Astrocyte (in vitro differentiated cells and primary cell): ENCODE measurements around the gene NAV2. TPM values are rescaled to one million over a fixed set of nuclear protein-coding genes. Genes with fewer than 3 reads are reported as not detected.

Experiments used
- DNase-seq: peaks from one replicate; pipeline ENCODE4 v3.0.0-alpha.2; 2010; ENCODE audit warnings: low read depth
- FAIRE-seq: peaks from 2 replicates; lab custom pipeline; 2011; peaks lifted over from hg19 to GRCh38; lab: Jason Lieb, UNC
- H2AFZ ChIP-seq: 2 replicates; pipeline ENCODE4 v1.6.0; 2012; ENCODE audit warnings: low read depth, low read length, inconsistent platforms
- H3K27ac ChIP-seq: 2 replicates; pipeline ENCODE4 v1.5.1; 2011; ENCODE audit warnings: low read depth, low read length, inconsistent platforms
- H3K27me3 ChIP-seq: 2 replicates; pipeline ENCODE4 v1.6.0; 2011; ENCODE audit warnings: low read length, inconsistent platforms; ENCODE audit not compliant: insufficient read depth
- H3K36me3 ChIP-seq: 2 replicates; pipeline ENCODE4 v1.5.1; 2011; ENCODE audit warnings: low read length, inconsistent platforms; ENCODE audit not compliant: insufficient read depth
- H3K4me1 ChIP-seq: 2 replicates; pipeline ENCODE4 v1.5.1; 2011; ENCODE audit warnings: low read length, inconsistent platforms; ENCODE audit not compliant: insufficient read depth
- H3K4me2 ChIP-seq: 2 replicates; pipeline ENCODE4 v1.6.0; 2012; ENCODE audit warnings: low read length, inconsistent platforms
- H3K4me3 ChIP-seq: 2 replicates; pipeline ENCODE4 v1.5.1; 2011; ENCODE audit warnings: low read depth, mild to moderate bottlenecking, low read length, inconsistent platforms; ENCODE audit not compliant: insufficient read depth
- H3K79me2 ChIP-seq: 2 replicates; pipeline ENCODE4 v1.6.0; 2012; ENCODE audit warnings: mild to moderate bottlenecking, low read length, inconsistent platforms; ENCODE audit not compliant: insufficient read depth
- H3K9ac ChIP-seq: 2 replicates; pipeline ENCODE4 v1.6.0; 2012; ENCODE audit warnings: mild to moderate bottlenecking, low read length, inconsistent platforms
- H3K9me3 ChIP-seq: 2 replicates; pipeline ENCODE4 v1.5.1; 2012; ENCODE audit warnings: low read depth, mild to moderate bottlenecking, low read length, inconsistent platforms; ENCODE audit not compliant: insufficient read depth
- H4K20me1 ChIP-seq: 2 replicates; pipeline ENCODE4 v1.6.0; 2012; ENCODE audit warnings: low read length, inconsistent platforms; ENCODE audit not compliant: insufficient read depth
- H3K27ac Mint-ChIP-seq: one replicate; pipeline ENCODE4 v1.8.0; 2021; ENCODE audit warnings: mild to moderate bottlenecking, mixed read lengths; ENCODE audit not compliant: unreplicated experiment
- H3K27me3 Mint-ChIP-seq: one replicate; pipeline ENCODE4 v1.8.0; 2021; ENCODE audit warnings: low read depth, mixed read lengths; ENCODE audit not compliant: unreplicated experiment
- H3K36me3 Mint-ChIP-seq: one replicate; pipeline ENCODE4 v1.8.0; 2021; ENCODE audit warnings: low read depth, mixed read lengths; ENCODE audit not compliant: unreplicated experiment
- H3K4me1 Mint-ChIP-seq: one replicate; pipeline ENCODE4 v1.8.0; 2021; ENCODE audit warnings: low read depth, mixed read lengths; ENCODE audit not compliant: unreplicated experiment
- H3K4me3 Mint-ChIP-seq: one replicate; pipeline ENCODE4 v1.8.0; 2021; ENCODE audit warnings: mild to moderate bottlenecking, moderate library complexity, mixed read lengths; ENCODE audit not compliant: unreplicated experiment
- H3K9me3 Mint-ChIP-seq: one replicate; pipeline ENCODE4 v1.8.0; 2021; ENCODE audit warnings: mild to moderate bottlenecking, mixed read lengths; ENCODE audit not compliant: unreplicated experiment
- CTCF ChIP-seq: IDR thresholded peaks from 2 replicates; pipeline ENCODE4 v1.5.1; 2011; ENCODE audit warnings: low read depth, mild to moderate bottlenecking, inconsistent platforms, low read length, moderate library complexity; ENCODE audit not compliant: insufficient read depth
- EZH2 ChIP-seq: IDR thresholded peaks from 2 replicates; pipeline ENCODE4 v1.6.1; 2012; ENCODE audit warnings: mild to moderate bottlenecking, low read length, inconsistent platforms; ENCODE audit not compliant: insufficient read depth
- total RNA-seq: library from RNA; stranded (reverse); gene quantifications from 2 replicates; pipeline ENCODE4 v1.2.1, GENCODE V29; 2021

NAV2 gene
- total RNA-seq, 1 donor from 2014 or later = 20.6 TPM

- DNase-seq (peak; percentile 96), FAIRE-seq (peak; percentile 98)
- Histone ChIP-seq H3K9ac (peak overlapping the region; percentile 23), H4K20me1 (no peaks in the 10 kb centered on the region), H3K79me2 (no peaks in the 10 kb centered on the region), H3K4me3 (peak overlapping the region; percentile 9), H3K4me2 (peak overlapping the region; percentile 68), H3K4me1 (peaks cover 18% of the 10 kb centered on the region), H3K27me3 (no peaks in the 10 kb centered on the region), H3K9me3 (no peaks in the 10 kb centered on the region), H3K27ac (peak overlapping the region; percentile 58), H3K36me3 (no peaks in the 10 kb centered on the region), H2AFZ (no peak overlapping the region)
- Mint-ChIP-seq H3K4me3 (no peak overlapping the region), H3K9me3 (peaks cover 1% of the 10 kb centered on the region), H3K27me3 (no peaks in the 10 kb centered on the region), H3K4me1 (peaks cover 8% of the 10 kb centered on the region), H3K27ac (no peak overlapping the region), H3K36me3 (no peaks in the 10 kb centered on the region)
- no peak for TF ChIP-seq EZH2
- TF ChIP-seq CTCF = no peak
Observed at GRCh38 chr11:19935507-19935906, 222.9 kb downstream of the NAV2 start.

GRCh38 chr11:19936461-19936860, 223.8 kb downstream of the NAV2 start:
- H3K4me3 ChIP-seq = no peak overlapping the region

More at GRCh38 chr11:19936461-19936860, 223.8 kb downstream of the NAV2 start:
- Mint-ChIP-seq H3K4me1 (peaks cover 8% of the 10 kb centered on the region), H3K27ac (no peak overlapping the region), H3K36me3 (no peaks in the 10 kb centered on the region), H3K4me3 (no peak overlapping the region), H3K27me3 (no peaks in the 10 kb centered on the region), H3K9me3 (peaks cover 1% of the 10 kb centered on the region)
- Histone ChIP-seq H4K20me1 (no peaks in the 10 kb centered on the region), H3K27me3 (no peaks in the 10 kb centered on the region), H3K4me2 (no peak overlapping the region), H3K27ac (no peak overlapping the region), H3K4me1 (peaks cover 17% of the 10 kb centered on the region), H3K9me3 (no peaks in the 10 kb centered on the region), H2AFZ (no peak overlapping the region), H3K36me3 (no peaks in the 10 kb centered on the region), H3K9ac (no peak overlapping the region), H3K79me2 (no peaks in the 10 kb centered on the region)
- FAIRE-seq (no peak), DNase-seq (no peak)
- TF ChIP-seq CTCF = no peak
- TF ChIP-seq EZH2 = no peak
